WTC11 (cell line): ENCODE results near the gene TPK1. TPM values are rescaled to one million over a fixed set of nuclear protein-coding genes. Genes with fewer than 3 reads are reported as not detected.

Experiments
- ATAC-seq: fragments of 200-7000 bp; cut with Tn5 transposase; 2 replicates; pipeline ENCODE4 v1.10.0; 2021; ENCODE audit warnings: mild to moderate bottlenecking, moderate library complexity
- CTCF ChIA-PET: fragments of 300-600 bp; sonication (Branson Sonifier 250); formaldehyde crosslinking; loops from one replicate; lab custom pipeline; 2021; ENCODE audit warnings: antibody characterized with exemption; lab: Charles Lee
- POLR2A ChIA-PET: fragments of 350-600 bp; sonication (Branson Sonifier 250); formaldehyde crosslinking; loops from one replicate; lab custom pipeline; 2021; ENCODE audit warnings: antibody characterized with exemption; lab: Charles Lee
- DNase-seq: peaks from one replicate; pipeline ENCODE4 v3.0.0; 2021; ENCODE audit warnings: low spot score
- H3K27ac Mint-ChIP-seq: 2 replicates; pipeline ENCODE4 v1.8.0; 2021; ENCODE audit warnings: mixed read lengths
- H3K27me3 Mint-ChIP-seq: 2 replicates; pipeline ENCODE4 v1.8.0; 2021; ENCODE audit warnings: low read depth, mild to moderate bottlenecking, moderate library complexity, mixed read lengths
- H3K36me3 Mint-ChIP-seq: 2 replicates; pipeline ENCODE4 v1.8.0; 2021; ENCODE audit warnings: mixed read lengths
- H3K4me1 Mint-ChIP-seq: 2 replicates; pipeline ENCODE4 v1.8.0; 2022; ENCODE audit warnings: mixed read lengths
- H3K4me3 Mint-ChIP-seq: 2 replicates; pipeline ENCODE4 v1.8.0; 2021; ENCODE audit warnings: mild to moderate bottlenecking, moderate library complexity, mixed read lengths
- H3K9me3 Mint-ChIP-seq: 2 replicates; pipeline ENCODE4 v1.8.0; 2021; ENCODE audit warnings: mixed read lengths
- CDX4 ChIP-seq: fragments of 250-450 bp; sonication (Bioruptor Pico); IDR thresholded peaks from 2 replicates; pipeline ENCODE4 v1.9.0; 2021; ENCODE audit warnings: moderate library complexity, mild to moderate bottlenecking, inconsistent platforms, borderline replicate concordance
- E2F5 ChIP-seq: sonication (generic); formaldehyde crosslinking; IDR thresholded peaks from 2 replicates; pipeline ENCODE4 v1.8.1; 2022; ENCODE audit warnings: mild to moderate bottlenecking, moderate library complexity, missing genetic modification reagents
- FOXK1 ChIP-seq: sonication (generic); formaldehyde crosslinking; IDR thresholded peaks from 2 replicates; pipeline ENCODE4 v1.8.0; 2022; ENCODE audit warnings: mild to moderate bottlenecking, moderate library complexity, missing genetic modification reagents
- FOXP1 ChIP-seq: sonication (generic); formaldehyde crosslinking; IDR thresholded peaks from 2 replicates; pipeline ENCODE4 v1.8.0; 2022; ENCODE audit warnings: missing genetic modification reagents, mild to moderate bottlenecking, moderate library complexity, borderline replicate concordance
- GABPB1 ChIP-seq: sonication (generic); formaldehyde crosslinking; IDR thresholded peaks from 2 replicates; pipeline ENCODE4 v1.8.1; 2023; ENCODE audit warnings: mild to moderate bottlenecking, missing genetic modification reagents
- GRHL2 ChIP-seq: fragments of 250-450 bp; sonication (Bioruptor Pico); IDR thresholded peaks from 2 replicates; pipeline ENCODE4 v1.8.0; 2022; ENCODE audit warnings: mild to moderate bottlenecking, moderate library complexity; ENCODE audit not compliant: insufficient replicate concordance, severe bottlenecking
- HMGXB4 ChIP-seq: sonication (generic); formaldehyde crosslinking; IDR thresholded peaks from 2 replicates; pipeline ENCODE4 v1.8.1; 2023; ENCODE audit warnings: mild to moderate bottlenecking, moderate library complexity, missing genetic modification reagents
- IRF1 ChIP-seq: sonication (generic); formaldehyde crosslinking; IDR thresholded peaks from 2 replicates; pipeline ENCODE4 v1.8.0; 2023; ENCODE audit warnings: missing genetic modification reagents
- IRF2 ChIP-seq: sonication (generic); formaldehyde crosslinking; IDR thresholded peaks from 2 replicates; pipeline ENCODE4 v1.8.0; 2022; ENCODE audit warnings: low read depth, missing genetic modification reagents, borderline replicate concordance
- NR3C1 ChIP-seq: sonication (generic); formaldehyde crosslinking; conservative IDR thresholded peaks from 2 replicates; pipeline ENCODE4 v1.8.1; 2023; ENCODE audit warnings: low read depth, mild to moderate bottlenecking, missing genetic modification reagents
- OVOL2 ChIP-seq: fragments of 250-450 bp; sonication (Bioruptor Pico); IDR thresholded peaks from 2 replicates; pipeline ENCODE4 v1.9.0; 2021; ENCODE audit warnings: mild to moderate bottlenecking, borderline replicate concordance
- RELA ChIP-seq: sonication (generic); formaldehyde crosslinking; IDR thresholded peaks from 2 replicates; pipeline ENCODE4 v1.8.1; 2022; ENCODE audit warnings: missing genetic modification reagents, mild to moderate bottlenecking, borderline replicate concordance
- RORB ChIP-seq: fragments of 250-450 bp; sonication (Bioruptor Pico); IDR thresholded peaks from 2 replicates; pipeline ENCODE4 v1.9.0; 2021; ENCODE audit warnings: mild to moderate bottlenecking
- SMAD4 ChIP-seq: sonication (generic); formaldehyde crosslinking; IDR thresholded peaks from 2 replicates; pipeline ENCODE4 v1.8.0; 2022; ENCODE audit warnings: mild to moderate bottlenecking, missing genetic modification reagents
- SOX15 ChIP-seq: fragments of 250-450 bp; sonication (Bioruptor Pico); IDR thresholded peaks from 2 replicates; pipeline ENCODE4 v1.9.0; 2021; ENCODE audit warnings: mild to moderate bottlenecking
- SP1 ChIP-seq: sonication (generic); formaldehyde crosslinking; conservative IDR thresholded peaks from 2 replicates; pipeline ENCODE4 v1.8.1; 2022; ENCODE audit warnings: missing genetic modification reagents
- TP53 ChIP-seq: sonication (generic); formaldehyde crosslinking; IDR thresholded peaks from 2 replicates; pipeline ENCODE4 v1.8.1; 2023; ENCODE audit warnings: mild to moderate bottlenecking, missing genetic modification reagents
- USF2 ChIP-seq: sonication (generic); formaldehyde crosslinking; IDR thresholded peaks from 2 replicates; pipeline ENCODE4 v1.8.1; 2023; ENCODE audit warnings: mild to moderate bottlenecking, missing genetic modification reagents, moderate library complexity
- ZBTB21 ChIP-seq: sonication (generic); formaldehyde crosslinking; IDR thresholded peaks from 2 replicates; pipeline ENCODE4 v1.8.1; 2023; ENCODE audit warnings: mild to moderate bottlenecking, missing genetic modification reagents, borderline replicate concordance
- ZNF263 ChIP-seq: sonication (generic); formaldehyde crosslinking; IDR thresholded peaks from 2 replicates; pipeline ENCODE4 v1.8.1; 2022; ENCODE audit warnings: low read depth, mild to moderate bottlenecking, moderate library complexity, missing genetic modification reagents
- ZNF317 ChIP-seq: sonication (generic); formaldehyde crosslinking; IDR thresholded peaks from 2 replicates; pipeline ENCODE4 v1.8.1; 2023; ENCODE audit warnings: low read depth, mild to moderate bottlenecking, moderate library complexity, missing genetic modification reagents, borderline replicate concordance
- ZNF396 ChIP-seq: fragments of 250-450 bp; sonication (Bioruptor Pico); IDR thresholded peaks from 2 replicates; pipeline ENCODE4 v1.8.0; 2021; ENCODE audit warnings: mild to moderate bottlenecking, moderate library complexity, borderline replicate concordance
- ZNF416 ChIP-seq: fragments of 250-450 bp; sonication (Bioruptor Pico); IDR thresholded peaks from 2 replicates; pipeline ENCODE4 v1.9.0; 2021; ENCODE audit warnings: mild to moderate bottlenecking, inconsistent platforms
- ZNF423 ChIP-seq: fragments of 250-450 bp; sonication (Bioruptor Pico); IDR thresholded peaks from 2 replicates; pipeline ENCODE4 v2.1.2; 2022; ENCODE audit warnings: mild to moderate bottlenecking, moderate library complexity
- total RNA-seq: library from RNA; stranded (reverse); gene quantifications from 3 replicates; pipeline ENCODE4 v1.2.3, GENCODE V29; 2021
- TF ChIP-seq, protein P1 (sequence below): fragments of 250-450 bp; sonication (Bioruptor Pico); IDR thresholded peaks from 2 replicates; pipeline ENCODE4 v1.9.0; 2021; ENCODE audit warnings: mild to moderate bottlenecking

TPK1 gene
- total RNA-seq, 1 experiment from 2014 or later, result 2.7 TPM

GRCh38 chr7:144784943-144785342 lies 50.9 kb downstream of the TPK1 start (continued):
- TF ChIP-seq, protein P1, sequence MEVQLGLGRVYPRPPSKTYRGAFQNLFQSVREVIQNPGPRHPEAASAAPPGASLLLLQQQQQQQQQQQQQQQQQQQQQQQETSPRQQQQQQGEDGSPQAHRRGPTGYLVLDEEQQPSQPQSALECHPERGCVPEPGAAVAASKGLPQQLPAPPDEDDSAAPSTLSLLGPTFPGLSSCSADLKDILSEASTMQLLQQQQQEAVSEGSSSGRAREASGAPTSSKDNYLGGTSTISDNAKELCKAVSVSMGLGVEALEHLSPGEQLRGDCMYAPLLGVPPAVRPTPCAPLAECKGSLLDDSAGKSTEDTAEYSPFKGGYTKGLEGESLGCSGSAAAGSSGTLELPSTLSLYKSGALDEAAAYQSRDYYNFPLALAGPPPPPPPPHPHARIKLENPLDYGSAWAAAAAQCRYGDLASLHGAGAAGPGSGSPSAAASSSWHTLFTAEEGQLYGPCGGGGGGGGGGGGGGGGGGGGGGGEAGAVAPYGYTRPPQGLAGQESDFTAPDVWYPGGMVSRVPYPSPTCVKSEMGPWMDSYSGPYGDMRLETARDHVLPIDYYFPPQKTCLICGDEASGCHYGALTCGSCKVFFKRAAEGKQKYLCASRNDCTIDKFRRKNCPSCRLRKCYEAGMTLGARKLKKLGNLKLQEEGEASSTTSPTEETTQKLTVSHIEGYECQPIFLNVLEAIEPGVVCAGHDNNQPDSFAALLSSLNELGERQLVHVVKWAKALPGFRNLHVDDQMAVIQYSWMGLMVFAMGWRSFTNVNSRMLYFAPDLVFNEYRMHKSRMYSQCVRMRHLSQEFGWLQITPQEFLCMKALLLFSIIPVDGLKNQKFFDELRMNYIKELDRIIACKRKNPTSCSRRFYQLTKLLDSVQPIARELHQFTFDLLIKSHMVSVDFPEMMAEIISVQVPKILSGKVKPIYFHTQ (CRISPR knock-in tag), result no peak

- H3K27me3 Mint-ChIP-seq, result no peaks in the 10 kb centered on the region
- TF ChIP-seq E2F5 (CRISPR knock-in tag) (no peak), SP1 (CRISPR knock-in tag) (no peak), RORB (CRISPR knock-in tag) (no peak), SOX15 (CRISPR knock-in tag) (no peak), ZNF416 (CRISPR knock-in tag) (no peak), ZBTB21 (no peak), GABPB1 (CRISPR knock-in tag) (no peak), TP53 (CRISPR knock-in tag) (no peak), IRF2 (CRISPR knock-in tag) (no peak), ZNF317 (CRISPR knock-in tag) (no peak), HMGXB4 (no peak), FOXP1 (CRISPR knock-in tag) (no peak), USF2 (CRISPR knock-in tag) (no peak), SMAD4 (CRISPR knock-in tag) (no peak), ZNF263 (no peak)
- TF ChIP-seq, all 79 proteins: peak for 0
- Mint-ChIP-seq H3K36me3 (no peaks in the 10 kb centered on the region), H3K27ac (no peak overlapping the region), H3K4me3 (no peak overlapping the region), H3K9me3 (no peaks in the 10 kb centered on the region; the same call in 1 of the 2 replicates), H3K4me1 (peaks cover 20% of the 10 kb centered on the region)
- POLR2A ChIA-PET, result no interaction called here
- DNase-seq (no peak), ATAC-seq (no peak)
- CTCF ChIA-PET, result no interaction called here
Measured at GRCh38 chr7:144784441-144784840, 51.4 kb downstream of the TPK1 start.

DNA sequence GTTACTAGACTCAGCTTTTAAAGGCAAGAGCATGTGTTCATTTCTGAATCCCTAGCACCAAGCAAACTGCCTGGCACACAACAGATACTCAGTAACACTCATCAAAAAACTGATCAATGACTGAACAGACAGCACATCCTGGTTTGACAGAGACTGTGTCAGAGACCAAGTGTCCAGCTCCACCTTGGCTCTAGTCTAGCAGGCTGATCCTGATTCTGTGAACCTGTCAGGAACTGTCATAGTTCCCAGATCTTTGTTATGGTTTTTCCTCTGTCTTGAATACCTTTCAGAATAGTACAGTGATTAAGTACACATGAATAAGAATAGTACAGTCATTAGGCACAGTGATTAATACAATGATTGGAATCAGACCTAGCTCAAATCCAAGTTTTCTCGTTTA lies 53.0 kb downstream of the TPK1 start:
- H3K4me3 Mint-ChIP-seq, result no peak overlapping the region
- H3K36me3 Mint-ChIP-seq, result no peaks in the 10 kb centered on the region
- CTCF ChIA-PET, result interaction anchor here (0.9 kb wide), 1 partner anchor 44 kb away, joined by 4 read pairs; no protein-coding TSS in a partner anchor
- POLR2A ChIA-PET, result no interaction called here
- no peak for DNase-seq
- H3K27me3 Mint-ChIP-seq, result no peaks in the 10 kb centered on the region
- no peak for ATAC-seq
- H3K4me1 Mint-ChIP-seq, result peaks cover 20% of the 10 kb centered on the region
- H3K9me3 Mint-ChIP-seq, result peaks cover 5% of the 10 kb centered on the region
- H3K27ac Mint-ChIP-seq, result no peak overlapping the region
- no peak for TF ChIP-seq RELA (CRISPR knock-in tag)
- TF ChIP-seq OVOL2, result no peak
- no peak for TF ChIP-seq CDX4 (CRISPR knock-in tag)
- TF ChIP-seq FOXK1 (CRISPR knock-in tag), result no peak
- no peak for TF ChIP-seq GRHL2 (CRISPR knock-in tag)
- no peak for TF ChIP-seq ZNF423 (CRISPR knock-in tag)
- no peak for TF ChIP-seq ZNF396 (CRISPR knock-in tag)
- no peak for TF ChIP-seq IRF1 (CRISPR knock-in tag)
- no peak for TF ChIP-seq NR3C1 (CRISPR knock-in tag)
